Measurements from ENCODE around the gene ITPR1. TPM values are rescaled to one million over a fixed set of nuclear protein-coding genes. Genes with fewer than 3 reads are reported as not detected.

The ITPR1 gene
- total RNA-seq, 4 donors from 2014 or later: 9.5 to 24.1 (median 17.5) TPM

DNA sequence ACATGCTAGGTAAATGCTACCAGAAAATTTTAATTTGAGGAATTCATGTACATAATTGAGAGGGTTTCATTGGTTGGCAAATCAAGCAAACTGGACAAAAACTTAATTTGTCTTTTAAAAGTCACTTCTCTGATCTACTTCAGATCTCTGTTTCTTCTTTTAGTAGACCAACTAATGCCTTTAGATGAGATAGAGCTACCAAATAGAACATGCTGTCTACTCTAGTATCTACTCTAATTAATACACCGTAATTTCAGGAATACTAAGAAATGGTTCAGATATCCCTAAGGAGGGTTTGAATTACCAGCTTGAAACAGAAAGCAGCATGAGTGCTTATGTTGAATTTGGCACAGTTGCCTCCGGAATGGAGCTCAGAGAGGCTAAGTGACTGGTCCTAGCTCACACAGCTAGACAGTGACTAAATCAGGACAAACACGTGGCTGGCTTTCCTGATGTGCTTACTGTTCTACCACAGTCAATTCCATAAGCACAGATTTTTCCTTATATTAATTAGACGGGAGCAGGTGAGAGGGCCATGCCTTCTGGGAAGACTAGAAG is 225.1 kb downstream of the ITPR1 start:
- TF ChIP-seq POLR2A (IDR thresholded peaks at IDR 0.05): no peak
- TF ChIP-seq, protein P1, sequence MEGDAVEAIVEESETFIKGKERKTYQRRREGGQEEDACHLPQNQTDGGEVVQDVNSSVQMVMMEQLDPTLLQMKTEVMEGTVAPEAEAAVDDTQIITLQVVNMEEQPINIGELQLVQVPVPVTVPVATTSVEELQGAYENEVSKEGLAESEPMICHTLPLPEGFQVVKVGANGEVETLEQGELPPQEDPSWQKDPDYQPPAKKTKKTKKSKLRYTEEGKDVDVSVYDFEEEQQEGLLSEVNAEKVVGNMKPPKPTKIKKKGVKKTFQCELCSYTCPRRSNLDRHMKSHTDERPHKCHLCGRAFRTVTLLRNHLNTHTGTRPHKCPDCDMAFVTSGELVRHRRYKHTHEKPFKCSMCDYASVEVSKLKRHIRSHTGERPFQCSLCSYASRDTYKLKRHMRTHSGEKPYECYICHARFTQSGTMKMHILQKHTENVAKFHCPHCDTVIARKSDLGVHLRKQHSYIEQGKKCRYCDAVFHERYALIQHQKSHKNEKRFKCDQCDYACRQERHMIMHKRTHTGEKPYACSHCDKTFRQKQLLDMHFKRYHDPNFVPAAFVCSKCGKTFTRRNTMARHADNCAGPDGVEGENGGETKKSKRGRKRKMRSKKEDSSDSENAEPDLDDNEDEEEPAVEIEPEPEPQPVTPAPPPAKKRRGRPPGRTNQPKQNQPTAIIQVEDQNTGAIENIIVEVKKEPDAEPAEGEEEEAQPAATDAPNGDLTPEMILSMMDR (IDR thresholded peaks at IDR 0.05): no peak
- WGBS, 2 donors: 65 to 73% methylated on average over 4 of the region's 4 CpGs
- intact Hi-C loops (cut with DNase I; ENCODE audit: low total_unique reads): loop anchor here (10.0 kb wide), 1 partner anchor 307 kb away; no protein-coding TSS in a partner anchor
- DNase-seq (ENCODE audit: low spot score in 2 of 2): no peak
- H3K4me3 ChIP-seq (ENCODE audit: low read depth, poor library complexity, severe bottlenecking): no peak overlapping the region

DNA sequence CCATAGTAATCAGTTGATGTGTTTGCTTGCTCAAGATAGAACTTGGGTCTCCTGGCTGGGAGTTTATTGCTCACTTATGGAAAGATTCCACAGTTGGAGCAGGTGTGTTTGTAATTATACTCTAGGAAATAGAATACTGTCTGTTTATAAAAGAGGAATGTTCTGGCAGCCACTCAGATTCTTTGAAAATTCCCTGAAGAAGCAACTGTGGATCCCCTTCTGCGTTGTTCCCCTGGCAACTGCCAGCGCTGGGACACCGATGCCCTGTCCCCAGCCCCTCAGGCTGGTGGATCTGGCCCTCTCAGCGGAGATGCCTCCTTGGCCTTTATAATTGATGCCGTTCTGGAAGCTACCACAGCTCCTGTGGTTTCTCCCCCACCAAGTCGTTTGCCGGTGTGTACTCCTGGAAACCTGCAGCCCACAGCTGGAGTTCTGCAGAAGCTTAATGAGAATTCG is 225.9 kb downstream of the ITPR1 start:
- H3K4me3 ChIP-seq (ENCODE audit: low read depth, poor library complexity, severe bottlenecking): no peak overlapping the region
- WGBS, 2 donors: 56 to 61% methylated on average over 8 of the region's 8 CpGs
- intact Hi-C loops (cut with DNase I; ENCODE audit: low total_unique reads): loop anchor here (10.0 kb wide), 1 partner anchor 306 kb away; no protein-coding TSS in a partner anchor
- TF ChIP-seq POLR2A (IDR thresholded peaks at IDR 0.05): no peak
- TF ChIP-seq, protein P1 (IDR thresholded peaks at IDR 0.05): no peak
- no peak for DNase-seq (ENCODE audit: low spot score in 2 of 2)

DNA sequence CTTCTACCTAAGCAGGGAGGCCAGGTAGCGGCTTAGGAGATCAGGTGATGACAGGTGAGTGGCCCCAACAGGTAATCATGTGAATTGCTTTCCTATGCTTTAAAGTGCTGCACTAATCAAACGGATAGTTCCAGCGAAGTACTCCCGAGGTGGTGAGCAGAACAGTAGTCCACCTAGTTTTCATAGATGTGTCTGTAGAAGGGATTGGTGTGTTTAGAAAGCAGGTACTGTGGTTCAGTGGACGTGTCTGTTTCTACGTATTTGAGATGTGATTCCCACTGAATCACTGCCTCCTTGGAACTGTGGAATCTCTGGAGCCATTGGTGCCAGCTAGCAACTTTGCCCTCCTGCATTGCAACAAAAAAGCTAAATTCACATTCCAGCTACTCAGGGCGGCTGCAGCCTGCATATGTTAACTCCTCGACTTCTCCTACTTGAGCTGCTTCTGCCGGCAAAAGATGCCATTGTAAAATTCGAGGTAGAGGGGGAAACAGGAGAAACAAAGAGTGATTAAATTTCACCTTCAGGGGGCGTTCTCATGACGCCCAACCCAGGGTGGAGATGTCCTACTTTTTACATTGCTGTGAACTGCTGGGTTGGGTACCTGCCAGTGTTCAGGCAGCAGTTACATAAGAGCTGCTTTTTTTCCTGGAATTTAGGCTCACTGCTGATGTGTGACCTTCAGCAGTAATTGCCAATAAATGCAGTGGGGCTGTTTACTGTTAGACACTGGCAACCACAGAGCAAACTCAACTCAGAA is 227.3 kb downstream of the ITPR1 start:
- no peak overlapping the region for H3K4me3 ChIP-seq (ENCODE audit: low read depth, poor library complexity, severe bottlenecking)
- intact Hi-C loops (cut with DNase I; ENCODE audit: low total_unique reads): loop anchor here (5.0 kb wide), 1 partner anchor 257 kb away; the partner anchor contains the start of gene BHLHE40
- no peak for TF ChIP-seq POLR2A (IDR thresholded peaks at IDR 0.05)
- TF ChIP-seq, protein P1 (IDR thresholded peaks at IDR 0.05): peak in 1 of 3 donors; percentile 12
- 25 to 32% methylated on average over 12 of the region's 12 CpGs for WGBS, 2 donors
- DNase-seq (ENCODE audit: low spot score in 2 of 2): peak; percentile 73 to 89

DNA sequence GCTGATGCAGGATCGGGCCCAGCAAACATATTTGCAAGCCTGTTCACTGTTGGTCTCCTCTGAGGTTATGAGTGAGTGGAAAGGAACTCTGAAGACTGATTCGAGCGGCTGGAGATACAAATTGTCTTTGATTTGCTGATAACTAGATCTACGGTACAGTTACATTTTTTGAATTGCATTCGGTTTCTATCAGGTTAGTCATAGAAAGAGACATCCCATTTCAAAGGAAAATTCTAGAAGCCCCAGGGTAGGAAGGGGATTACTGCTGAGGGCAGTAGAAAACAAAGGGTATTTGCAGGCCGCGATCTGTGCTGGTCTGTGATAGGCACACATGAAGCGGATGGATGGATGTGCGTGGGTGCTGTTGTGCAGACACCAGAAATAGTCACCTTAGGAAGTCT is 228.4 kb downstream of the ITPR1 start:
- H3K4me3 ChIP-seq (ENCODE audit: low read depth, poor library complexity, severe bottlenecking): no peak overlapping the region
- peak in 1 of 2 donors; percentile 49 for DNase-seq (ENCODE audit: low spot score in 2 of 2)
- TF ChIP-seq, protein P1 (IDR thresholded peaks at IDR 0.05): no peak
- TF ChIP-seq POLR2A (IDR thresholded peaks at IDR 0.05): no peak
- intact Hi-C loops (cut with DNase I; ENCODE audit: low total_unique reads): loop anchor here (5.0 kb wide), 1 partner anchor 256 kb away; the partner anchor contains the start of gene BHLHE40
- 60 to 71% methylated on average over 9 of the region's 9 CpGs for WGBS, 2 donors

DNA sequence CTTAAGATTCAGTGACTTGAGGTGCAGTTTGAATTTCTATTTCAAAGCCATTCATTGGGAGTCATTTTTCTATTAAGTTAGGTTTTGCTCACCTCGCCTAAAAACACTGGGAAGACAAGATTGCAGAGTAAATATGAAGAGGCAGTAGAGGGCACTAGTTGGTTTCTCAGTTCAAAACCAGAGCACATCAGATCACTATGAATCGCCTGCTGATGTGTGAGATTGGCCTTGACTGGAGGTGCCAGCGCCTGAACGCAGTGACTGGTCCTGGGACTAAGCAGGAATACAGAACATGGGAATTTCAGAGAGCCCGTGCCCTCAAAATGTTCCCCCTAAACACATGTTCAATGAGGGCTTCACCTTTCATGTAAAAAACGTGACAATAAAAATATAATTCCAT is 229.0 kb downstream of the ITPR1 start:
- H3K4me3 ChIP-seq (ENCODE audit: low read depth, poor library complexity, severe bottlenecking): no peak overlapping the region
- DNase-seq (ENCODE audit: low spot score in 2 of 2): peak in 1 of 2 donors; percentile 81
- no peak for TF ChIP-seq POLR2A (IDR thresholded peaks at IDR 0.05)
- TF ChIP-seq, protein P1 (IDR thresholded peaks at IDR 0.05): no peak
- intact Hi-C loops (cut with DNase I; ENCODE audit: low total_unique reads): loop anchor here (5.0 kb wide), 1 partner anchor 255 kb away; the partner anchor contains the start of gene BHLHE40
- WGBS, 2 donors: 31 to 34% methylated on average over 6 of the region's 6 CpGs
